Measurements from ENCODE around the gene ZGPAT. TPM values are rescaled to one million over a fixed set of nuclear protein-coding genes. Genes with fewer than 3 reads are reported as not detected.

Gene ZGPAT
- total and polyA plus RNA-seq, 5 donors = 14.5 to 29.5 (median 17.6) TPM

DNA sequence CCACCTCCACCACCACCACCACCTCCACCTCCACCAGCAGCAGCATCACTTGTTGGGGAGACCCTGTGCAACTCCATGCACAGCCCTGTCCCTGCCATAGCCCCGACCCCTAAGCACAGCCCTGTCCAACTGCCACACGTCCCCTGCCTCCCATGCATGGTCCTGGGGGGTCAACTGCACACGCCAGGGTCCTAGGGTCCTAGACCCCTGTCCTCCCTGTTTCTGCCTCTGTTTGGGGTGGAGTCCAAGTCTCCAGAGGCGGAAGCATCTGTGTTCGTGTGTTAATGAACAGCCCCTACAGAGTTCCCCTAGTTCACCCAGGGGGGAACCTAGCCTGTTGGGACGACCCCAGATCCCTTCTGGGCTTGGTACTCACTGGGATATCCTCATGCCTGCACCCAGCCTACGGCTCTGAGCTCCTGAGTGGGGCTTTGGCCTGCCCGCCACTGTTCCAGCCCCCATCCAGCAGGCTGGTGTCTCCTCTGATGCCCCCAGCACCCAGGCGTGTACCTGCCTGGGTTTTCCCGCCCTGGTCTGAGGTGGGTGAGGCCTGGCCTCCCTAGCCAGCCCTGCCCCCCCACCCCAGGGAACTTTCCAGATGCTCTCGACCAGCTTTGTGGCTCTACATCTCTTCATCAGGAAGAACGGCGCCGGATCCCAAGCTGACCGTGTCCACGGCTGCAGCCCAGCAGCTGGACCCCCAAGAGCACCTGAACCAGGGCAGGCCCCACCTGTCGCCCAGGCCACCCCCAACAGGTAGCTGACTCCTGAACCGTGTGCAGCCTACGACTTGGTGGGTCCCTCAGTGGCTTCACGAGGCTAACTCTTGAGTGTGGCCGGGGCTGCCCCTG, 13.9 kb upstream of the ZGPAT start:
- ATAC-seq (no peak), DNase-seq (peak in 2 of 3 donors; percentile 9 to 29)
- WGBS = 94% methylated on average over 21 of the region's 21 CpGs
- Histone ChIP-seq H3K9me3 (ENCODE audit: control insufficient read depth, low read length) (no peaks in the 10 kb centered on the region), H3K4me1 (ENCODE audit: control insufficient read depth, insufficient read depth, low read length) (no peaks in the 10 kb centered on the region), H3K27me3 (ENCODE audit: control insufficient read depth, insufficient read depth) (no peaks in the 10 kb centered on the region), H3K27ac (ENCODE audit: low read length) (no peak overlapping the region), H3K4me3 (ENCODE audit: low read length) (no peak overlapping the region)
- intact Hi-C loops (cut with DNase I) = no loop called here

DNA sequence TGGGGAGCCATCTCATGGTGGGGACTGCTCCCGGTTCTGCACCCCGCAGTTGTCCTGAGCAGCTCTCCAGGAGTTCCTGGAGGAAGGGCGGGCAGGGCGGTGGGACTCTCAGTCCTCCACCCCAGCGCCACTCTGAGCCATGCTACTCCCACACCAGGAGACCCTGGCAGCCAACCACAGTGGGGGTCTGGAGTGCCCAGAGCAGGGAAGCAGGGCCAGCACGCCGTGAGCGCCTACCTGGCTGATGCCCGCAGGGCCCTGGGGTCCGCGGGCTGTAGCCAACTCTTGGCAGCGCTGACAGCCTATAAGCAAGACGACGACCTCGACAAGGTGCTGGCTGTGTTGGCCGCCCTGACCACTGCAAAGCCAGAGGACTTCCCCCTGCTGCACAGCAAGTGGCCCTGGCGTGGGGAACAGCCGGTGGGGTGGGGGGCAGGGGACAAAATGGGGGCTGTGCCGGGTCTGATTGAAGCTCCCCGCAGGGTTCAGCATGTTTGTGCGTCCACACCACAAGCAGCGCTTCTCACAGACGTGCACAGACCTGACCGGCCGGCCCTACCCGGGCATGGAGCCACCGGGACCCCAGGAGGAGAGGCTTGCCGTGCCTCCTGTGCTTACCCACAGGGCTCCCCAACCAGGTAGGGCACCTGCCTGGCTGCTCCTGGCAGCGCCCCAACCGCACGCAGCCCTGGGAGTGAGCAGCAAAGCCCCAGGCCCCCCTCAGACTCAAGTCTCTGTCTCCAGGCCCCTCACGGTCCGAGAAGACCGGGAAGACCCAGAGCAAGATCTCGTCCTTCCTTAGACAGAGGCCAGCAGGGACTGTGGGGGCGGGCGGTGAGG, 13.0 kb upstream of the ZGPAT start:
- 92% methylated on average over 37 of the region's 37 CpGs for WGBS
- ATAC-seq = no peak

DNA sequence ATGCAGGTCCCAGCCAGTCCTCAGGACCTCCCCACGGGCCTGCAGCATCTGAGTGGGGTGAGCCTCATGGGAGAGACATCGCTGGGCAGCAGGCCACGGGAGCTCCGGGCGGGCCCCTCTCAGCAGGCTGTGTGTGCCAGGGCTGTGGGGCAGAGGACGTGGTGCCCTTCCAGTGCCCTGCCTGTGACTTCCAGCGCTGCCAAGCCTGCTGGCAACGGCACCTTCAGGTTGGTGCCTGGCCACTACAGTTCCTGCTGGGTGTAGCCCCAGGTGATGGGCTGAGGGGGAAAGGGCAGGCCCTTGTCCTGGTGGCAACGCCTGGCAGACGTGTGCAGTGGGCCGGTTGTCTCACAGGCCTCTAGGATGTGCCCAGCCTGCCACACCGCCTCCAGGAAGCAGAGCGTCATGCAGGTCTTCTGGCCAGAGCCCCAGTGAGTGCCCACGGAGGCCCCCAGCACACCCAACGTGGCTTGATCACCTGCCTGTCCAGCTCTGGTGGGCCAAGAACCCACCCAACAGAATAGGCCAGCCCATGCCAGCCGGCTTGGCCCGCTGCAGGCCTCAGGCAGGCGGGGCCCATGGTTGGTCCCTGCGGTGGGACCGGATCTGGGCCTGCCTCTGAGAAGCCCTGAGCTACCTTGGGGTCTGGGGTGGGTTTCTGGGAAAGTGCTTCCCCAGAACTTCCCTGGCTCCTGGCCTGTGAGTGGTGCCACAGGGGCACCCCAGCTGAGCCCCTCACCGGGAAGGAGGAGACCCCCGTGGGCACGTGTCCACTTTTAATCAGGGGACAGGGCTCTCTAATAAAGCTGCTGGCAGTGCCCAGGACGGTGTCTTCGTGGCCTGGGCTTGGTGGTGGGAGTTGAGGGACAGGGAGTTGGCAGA, 12.2 kb upstream of the ZGPAT start:
- 76% methylated on average over 25 of the region's 25 CpGs for WGBS
- intact Hi-C loops (cut with DNase I) = no loop called here
- peak; percentile 50 to 85 (median 76) for DNase-seq
- Histone ChIP-seq H3K4me3 (ENCODE audit: low read length) (no peak overlapping the region), H3K9me3 (ENCODE audit: control insufficient read depth, low read length) (no peaks in the 10 kb centered on the region), H3K4me1 (ENCODE audit: control insufficient read depth, insufficient read depth, low read length) (no peaks in the 10 kb centered on the region), H3K27me3 (ENCODE audit: control insufficient read depth, insufficient read depth) (no peaks in the 10 kb centered on the region), H3K27ac (ENCODE audit: low read length) (no peak overlapping the region)
- ATAC-seq = peak; percentile 7 to 36

More for the DNA sequence above, 13.0 kb upstream of the ZGPAT start:
- H3K27ac ChIP-seq (ENCODE audit: low read length) = no peak overlapping the region
- H3K9me3 ChIP-seq (ENCODE audit: control insufficient read depth, low read length) = no peaks in the 10 kb centered on the region
- H3K4me1 ChIP-seq (ENCODE audit: control insufficient read depth, insufficient read depth, low read length) = no peaks in the 10 kb centered on the region
- no peak overlapping the region for H3K4me3 ChIP-seq (ENCODE audit: low read length)
- peak in 2 of 3 donors; percentile 54 to 63 for DNase-seq
- no peaks in the 10 kb centered on the region for H3K27me3 ChIP-seq (ENCODE audit: control insufficient read depth, insufficient read depth)
- intact Hi-C loops (cut with DNase I) = no loop called here

DNA sequence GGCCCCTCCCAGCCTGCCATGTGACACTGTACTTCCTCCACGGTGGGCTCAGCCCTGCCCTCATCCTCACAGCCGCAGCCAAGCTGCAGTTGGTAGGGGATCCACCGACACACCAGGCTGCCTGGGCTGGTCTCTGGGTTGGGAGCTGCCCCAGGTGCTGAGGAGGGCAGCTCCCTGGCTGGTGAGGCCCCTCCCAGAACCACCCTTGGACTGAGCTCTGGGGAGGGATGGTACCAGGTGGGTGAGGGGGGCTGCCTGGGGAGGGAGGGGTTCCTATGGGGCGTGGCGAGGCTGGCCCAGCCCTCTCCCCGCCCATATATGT, 11.6 kb upstream of the ZGPAT start:
- WGBS = 32% methylated on average over 6 of the region's 6 CpGs
- DNase-seq (peak in 2 of 3 donors; percentile 59 to 65), ATAC-seq (peak; percentile 18 to 20)
- no peak overlapping the region for H3K4me3 ChIP-seq (ENCODE audit: low read length)
- H3K9me3 ChIP-seq (ENCODE audit: control insufficient read depth, low read length) = no peaks in the 10 kb centered on the region
- no peak overlapping the region for H3K27ac ChIP-seq (ENCODE audit: low read length)
- H3K27me3 ChIP-seq (ENCODE audit: control insufficient read depth, insufficient read depth) = no peaks in the 10 kb centered on the region
- intact Hi-C loops (cut with DNase I) = no loop called here
- no peaks in the 10 kb centered on the region for H3K4me1 ChIP-seq (ENCODE audit: control insufficient read depth, insufficient read depth, low read length)

DNA sequence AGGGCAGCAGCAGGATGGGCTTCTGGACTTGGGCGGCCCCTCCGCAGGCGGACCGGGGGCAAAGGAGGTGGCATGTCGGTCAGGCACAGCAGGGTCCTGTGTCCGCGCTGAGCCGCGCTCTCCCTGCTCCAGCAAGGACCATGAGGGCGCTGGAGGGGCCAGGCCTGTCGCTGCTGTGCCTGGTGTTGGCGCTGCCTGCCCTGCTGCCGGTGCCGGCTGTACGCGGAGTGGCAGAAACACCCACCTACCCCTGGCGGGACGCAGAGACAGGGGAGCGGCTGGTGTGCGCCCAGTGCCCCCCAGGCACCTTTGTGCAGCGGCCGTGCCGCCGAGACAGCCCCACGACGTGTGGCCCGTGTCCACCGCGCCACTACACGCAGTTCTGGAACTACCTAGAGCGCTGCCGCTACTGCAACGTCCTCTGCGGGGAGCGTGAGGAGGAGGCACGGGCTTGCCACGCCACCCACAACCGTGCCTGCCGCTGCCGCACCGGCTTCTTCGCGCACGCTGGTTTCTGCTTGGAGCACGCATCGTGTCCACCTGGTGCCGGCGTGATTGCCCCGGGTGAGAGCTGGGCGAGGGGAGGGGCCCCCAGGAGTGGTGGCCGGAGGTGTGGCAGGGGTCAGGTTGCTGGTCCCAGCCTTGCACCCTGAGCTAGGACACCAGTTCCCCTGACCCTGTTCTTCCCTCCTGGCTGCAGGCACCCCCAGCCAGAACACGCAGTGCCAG, 11.0 kb upstream of the ZGPAT start, which contains the start of gene TNFRSF6B:
Gene TNFRSF6B, plus strand, starts transcription at position 25 of the 729 bp plus-strand sequence. Its CDS starts 116 bp downstream, at position 141.
- no peaks in the 10 kb centered on the region for H3K27me3 ChIP-seq (ENCODE audit: control insufficient read depth, insufficient read depth)
- H3K4me3 ChIP-seq (ENCODE audit: low read length) = no peak within 1 kb of the TSS
- WGBS = 28% methylated on average over 52 of the region's 52 CpGs
- ATAC-seq = peak; percentile 0 to 3
- H3K27ac ChIP-seq (ENCODE audit: low read length) = no peak within 1 kb of the TSS
- DNase-seq = peak in 2 of 3 donors; percentile 71 to 73
- H3K9me3 ChIP-seq (ENCODE audit: control insufficient read depth, low read length) = no peaks in the 10 kb centered on the region
- no peaks in the 10 kb centered on the region for H3K4me1 ChIP-seq (ENCODE audit: control insufficient read depth, insufficient read depth, low read length)
- intact Hi-C loops (cut with DNase I) = no loop called here

DNA sequence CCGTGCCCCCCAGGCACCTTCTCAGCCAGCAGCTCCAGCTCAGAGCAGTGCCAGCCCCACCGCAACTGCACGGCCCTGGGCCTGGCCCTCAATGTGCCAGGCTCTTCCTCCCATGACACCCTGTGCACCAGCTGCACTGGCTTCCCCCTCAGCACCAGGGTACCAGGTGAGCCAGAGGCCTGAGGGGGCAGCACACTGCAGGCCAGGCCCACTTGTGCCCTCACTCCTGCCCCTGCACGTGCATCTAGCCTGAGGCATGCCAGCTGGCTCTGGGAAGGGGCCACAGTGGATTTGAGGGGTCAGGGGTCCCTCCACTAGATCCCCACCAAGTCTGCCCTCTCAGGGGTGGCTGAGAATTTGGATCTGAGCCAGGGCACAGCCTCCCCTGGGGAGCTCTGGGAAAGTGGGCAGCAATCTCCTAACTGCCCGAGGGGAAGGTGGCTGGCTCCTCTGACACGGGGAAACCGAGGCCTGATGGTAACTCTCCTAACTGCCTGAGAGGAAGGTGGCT, 10.4 kb upstream of the ZGPAT start:
- Histone ChIP-seq H3K27me3 (ENCODE audit: control insufficient read depth, insufficient read depth) (no peaks in the 10 kb centered on the region), H3K27ac (ENCODE audit: low read length) (no peak overlapping the region), H3K9me3 (ENCODE audit: control insufficient read depth, low read length) (no peaks in the 10 kb centered on the region), H3K4me3 (ENCODE audit: low read length) (no peak overlapping the region), H3K4me1 (ENCODE audit: control insufficient read depth, insufficient read depth, low read length) (no peaks in the 10 kb centered on the region)
- ATAC-seq = no peak
- 54% methylated on average over 7 of the region's 7 CpGs for WGBS
- peak in 2 of 3 donors; percentile 43 to 64 for DNase-seq
- intact Hi-C loops (cut with DNase I) = no loop called here

DNA sequence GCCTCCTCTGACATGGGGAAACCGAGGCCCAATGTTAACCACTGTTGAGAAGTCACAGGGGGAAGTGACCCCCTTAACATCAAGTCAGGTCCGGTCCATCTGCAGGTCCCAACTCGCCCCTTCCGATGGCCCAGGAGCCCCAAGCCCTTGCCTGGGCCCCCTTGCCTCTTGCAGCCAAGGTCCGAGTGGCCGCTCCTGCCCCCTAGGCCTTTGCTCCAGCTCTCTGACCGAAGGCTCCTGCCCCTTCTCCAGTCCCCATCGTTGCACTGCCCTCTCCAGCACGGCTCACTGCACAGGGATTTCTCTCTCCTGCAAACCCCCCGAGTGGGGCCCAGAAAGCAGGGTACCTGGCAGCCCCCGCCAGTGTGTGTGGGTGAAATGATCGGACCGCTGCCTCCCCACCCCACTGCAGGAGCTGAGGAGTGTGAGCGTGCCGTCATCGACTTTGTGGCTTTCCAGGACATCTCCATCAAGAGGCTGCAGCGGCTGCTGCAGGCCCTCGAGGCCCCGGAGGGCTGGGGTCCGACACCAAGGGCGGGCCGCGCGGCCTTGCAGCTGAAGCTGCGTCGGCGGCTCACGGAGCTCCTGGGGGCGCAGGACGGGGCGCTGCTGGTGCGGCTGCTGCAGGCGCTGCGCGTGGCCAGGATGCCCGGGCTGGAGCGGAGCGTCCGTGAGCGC, 9.8 kb upstream of the ZGPAT start:
- Histone ChIP-seq H3K4me3 (ENCODE audit: low read length) (no peak overlapping the region), H3K27ac (ENCODE audit: low read length) (no peak overlapping the region), H3K9me3 (ENCODE audit: control insufficient read depth, low read length) (no peaks in the 10 kb centered on the region), H3K4me1 (ENCODE audit: control insufficient read depth, insufficient read depth, low read length) (no peaks in the 10 kb centered on the region), H3K27me3 (ENCODE audit: control insufficient read depth, insufficient read depth) (no peaks in the 10 kb centered on the region)
- WGBS = 77% methylated on average over 40 of the region's 40 CpGs
- ATAC-seq (no peak), DNase-seq (peak in 2 of 3 donors; percentile 45 to 50)
- intact Hi-C loops (cut with DNase I) = no loop called here

DNA sequence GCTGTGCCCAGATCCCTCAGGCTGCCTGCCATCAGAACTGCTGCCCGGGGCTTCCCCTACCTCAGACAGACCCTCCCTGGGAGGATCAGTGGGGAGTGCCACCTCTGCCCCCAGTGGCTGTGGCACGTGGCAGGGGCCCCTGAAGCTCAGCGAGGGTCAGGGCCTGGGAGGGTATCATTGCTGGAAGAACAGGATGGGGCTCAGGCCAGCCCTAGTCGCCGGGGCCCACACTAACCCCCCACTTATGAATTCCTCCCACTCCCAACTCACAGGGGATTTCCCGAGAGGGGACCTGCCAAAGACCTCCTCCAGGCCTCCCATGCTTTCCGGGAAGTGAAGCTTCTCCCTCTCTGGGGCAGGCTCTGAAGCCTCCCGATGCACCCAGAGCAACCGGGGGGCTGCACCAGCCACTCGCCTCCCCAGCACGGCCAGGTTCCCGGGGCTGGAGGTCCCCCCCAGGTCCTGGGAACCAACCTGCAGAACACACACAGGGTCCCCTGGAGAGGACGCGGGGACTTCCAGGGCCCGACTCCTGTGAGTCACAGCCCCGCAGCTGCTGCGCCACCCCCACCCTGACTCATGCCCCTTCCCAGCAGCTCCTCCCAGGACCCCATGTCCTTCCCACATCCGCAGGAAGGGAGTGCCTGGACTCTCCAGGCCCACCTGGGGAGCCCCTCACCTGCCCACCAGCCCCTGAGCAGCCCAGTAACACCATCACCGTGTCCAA, 8.9 kb upstream of the ZGPAT start:
- peak; percentile 74 to 80 (median 78) for DNase-seq
- H3K4me1 ChIP-seq (ENCODE audit: control insufficient read depth, insufficient read depth, low read length) = no peaks in the 10 kb centered on the region
- no peak overlapping the region for H3K4me3 ChIP-seq (ENCODE audit: low read length)
- H3K9me3 ChIP-seq (ENCODE audit: control insufficient read depth, low read length) = no peaks in the 10 kb centered on the region
- WGBS = 39% methylated on average over 19 of the region's 19 CpGs
- peak in 1 of 2 donors; percentile 39 for ATAC-seq
- peak overlapping the region; percentile 7 for H3K27ac ChIP-seq (ENCODE audit: low read length)
- intact Hi-C loops (cut with DNase I) = no loop called here
- H3K27me3 ChIP-seq (ENCODE audit: control insufficient read depth, insufficient read depth) = no peaks in the 10 kb centered on the region

DNA sequence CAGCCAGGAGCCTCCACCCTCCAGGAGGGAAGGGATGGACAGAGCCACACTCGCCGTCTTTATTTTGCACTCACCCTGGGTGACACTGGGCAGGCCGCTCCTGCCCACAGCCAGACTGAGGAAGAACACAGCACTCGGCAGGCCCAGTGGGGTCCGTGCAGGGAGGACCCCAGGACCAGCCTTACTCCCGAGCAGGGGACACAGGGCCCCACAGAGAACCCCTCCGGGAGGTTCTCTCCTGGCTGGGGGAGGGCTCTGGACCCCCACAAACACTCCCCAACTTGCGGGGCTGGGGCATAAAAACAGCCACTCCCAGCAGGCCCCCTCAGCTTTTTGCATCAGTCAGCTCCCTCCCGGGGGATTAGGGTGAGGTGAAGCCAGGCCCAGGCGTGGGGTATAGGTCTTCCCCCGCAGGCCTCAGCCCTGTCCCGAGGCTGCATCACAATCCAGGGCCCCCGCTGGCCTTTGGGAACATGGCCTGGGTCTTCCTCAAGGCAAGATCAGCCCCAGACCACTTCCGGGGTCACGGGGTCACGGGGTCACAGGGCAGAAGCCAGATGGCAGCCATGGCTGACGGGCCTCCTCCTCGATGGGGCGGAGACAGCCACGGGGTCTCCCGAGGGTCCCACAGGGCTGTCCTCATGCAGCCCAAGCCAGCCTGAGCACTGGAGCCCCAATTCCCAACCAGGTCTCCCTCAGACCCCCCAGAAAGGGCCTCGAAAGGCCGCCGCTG, 8.2 kb upstream of the ZGPAT start:
- intact Hi-C loops (cut with DNase I) = no loop called here
- Histone ChIP-seq H3K9me3 (ENCODE audit: control insufficient read depth, low read length) (no peaks in the 10 kb centered on the region), H3K27ac (ENCODE audit: low read length) (no peak overlapping the region), H3K27me3 (ENCODE audit: control insufficient read depth, insufficient read depth) (no peaks in the 10 kb centered on the region), H3K4me3 (ENCODE audit: low read length) (no peak overlapping the region), H3K4me1 (ENCODE audit: control insufficient read depth, insufficient read depth, low read length) (no peaks in the 10 kb centered on the region)
- DNase-seq (peak; percentile 33 to 60 (median 60)), ATAC-seq (peak in 1 of 2 donors; percentile 0)
- WGBS = 74% methylated on average over 24 of the region's 24 CpGs

Measured in right cardiac atrium (tissue), 5 donors.